Vagina (tissue), 2 donors: ENCODE measurements around the gene ECE1.

Experiments
- POLR2A ChIP-seq, 2 donors: fragments of 450-650 bp; IDR thresholded peaks; one replicate each; pipeline ENCODE4 v1.6.1; 2017; ENCODE audit warnings: antibody characterized with exemption in 2 of 2, mild to moderate bottlenecking in 2 of 2, moderate library complexity in 2 of 2
- POLR2AphosphoS5 ChIP-seq, 2 donors: sonication (generic); formaldehyde crosslinking; IDR thresholded peaks; one replicate each; pipeline ENCODE4 v1.9.0; 2017; ENCODE audit warnings: antibody characterized with exemption in 2 of 2, mild to moderate bottlenecking in 2 of 2, low read depth in 1 of 2; ENCODE audit not compliant: insufficient read depth in 1 of 2
- TF ChIP-seq, protein P1 (sequence below), 3 experiments: fragments of 450-650 bp in 2 of 3; fragments of 200-600 bp in 1 of 3; sonication (generic) in 1 of 3; IDR thresholded peaks; one replicate each; pipeline ENCODE4 v1.5.1; 2017 to 2019; ENCODE audit warnings: antibody characterized with exemption in 3 of 3, mild to moderate bottlenecking in 2 of 3, moderate library complexity in 2 of 3

DNA sequence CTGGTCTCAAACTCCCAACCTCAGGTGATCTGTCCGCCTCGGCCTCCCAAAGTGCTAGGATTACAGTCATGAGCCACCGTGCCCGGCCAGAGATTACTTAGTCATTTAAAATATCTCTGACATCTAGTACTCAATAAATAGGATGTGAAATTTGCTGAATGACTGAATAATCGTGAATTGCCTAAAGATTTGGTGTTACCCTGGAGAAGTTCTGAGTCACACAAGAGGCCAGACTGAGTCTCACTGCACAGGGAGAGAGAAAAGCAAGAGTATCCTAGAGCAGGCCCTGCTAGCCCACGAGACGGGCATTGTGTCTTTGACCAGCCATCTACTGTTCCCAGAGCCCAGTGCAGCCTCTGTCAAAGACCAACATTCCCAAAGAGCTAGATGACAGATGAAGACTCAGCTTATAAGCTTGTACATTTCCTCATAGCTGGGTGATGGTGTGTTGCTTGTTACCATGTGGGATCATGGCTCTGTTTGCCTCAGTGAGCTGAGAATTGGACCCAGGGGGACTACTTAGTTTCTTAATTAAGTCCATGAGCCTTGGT, 108.0 kb downstream of the ECE1 start:
- TF ChIP-seq POLR2AphosphoS5 (IDR thresholded peaks at IDR 0.05; ENCODE audit: insufficient read depth in 1 of 2, low read depth in 1 of 2) = no peak
- TF ChIP-seq POLR2A (IDR thresholded peaks at IDR 0.05) = no peak
- TF ChIP-seq, protein P1, sequence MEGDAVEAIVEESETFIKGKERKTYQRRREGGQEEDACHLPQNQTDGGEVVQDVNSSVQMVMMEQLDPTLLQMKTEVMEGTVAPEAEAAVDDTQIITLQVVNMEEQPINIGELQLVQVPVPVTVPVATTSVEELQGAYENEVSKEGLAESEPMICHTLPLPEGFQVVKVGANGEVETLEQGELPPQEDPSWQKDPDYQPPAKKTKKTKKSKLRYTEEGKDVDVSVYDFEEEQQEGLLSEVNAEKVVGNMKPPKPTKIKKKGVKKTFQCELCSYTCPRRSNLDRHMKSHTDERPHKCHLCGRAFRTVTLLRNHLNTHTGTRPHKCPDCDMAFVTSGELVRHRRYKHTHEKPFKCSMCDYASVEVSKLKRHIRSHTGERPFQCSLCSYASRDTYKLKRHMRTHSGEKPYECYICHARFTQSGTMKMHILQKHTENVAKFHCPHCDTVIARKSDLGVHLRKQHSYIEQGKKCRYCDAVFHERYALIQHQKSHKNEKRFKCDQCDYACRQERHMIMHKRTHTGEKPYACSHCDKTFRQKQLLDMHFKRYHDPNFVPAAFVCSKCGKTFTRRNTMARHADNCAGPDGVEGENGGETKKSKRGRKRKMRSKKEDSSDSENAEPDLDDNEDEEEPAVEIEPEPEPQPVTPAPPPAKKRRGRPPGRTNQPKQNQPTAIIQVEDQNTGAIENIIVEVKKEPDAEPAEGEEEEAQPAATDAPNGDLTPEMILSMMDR (IDR thresholded peaks at IDR 0.05) = no peak
